Caki2 (cell line): ENCODE results near the gene IGF2R. TPM values are rescaled to one million over a fixed set of nuclear protein-coding genes. Genes with fewer than 3 reads are reported as not detected.

Experiments used
- DNase-seq: peaks from one replicate; pipeline ENCODE4 v3.0.0-alpha.2; 2015; ENCODE audit warnings: low read depth
- in situ Hi-C: cut with HindIII; loops from 2 replicates; pipeline ENCODE4 v1.10.0; 2016; ENCODE audit warnings: low sequenced_read_pairs, low pct_unique_long_range_greater_than_20kb, mixed read lengths
- total RNA-seq: library from RNA; depleted of rRNA; stranded (reverse); fragments of >200 nt; shearing (Covaris generic); gene quantifications from 2 replicates; pipeline ENCODE4 v1.2.3, GENCODE V29; 2014; ENCODE audit warnings: low replicate concordance; rRNA removed

IGF2R gene
- total RNA-seq, 1 experiment from 2014 or later, result 58.9 TPM

GRCh38 chr6:160160450-160160849 lies 191.6 kb downstream of the IGF2R start:
- in situ Hi-C loops, result no loop called here
- DNase-seq, result no peak

Other genes with a start within 250 kb of the IGF2R start
- gene WTAP, start 241.6 kb upstream of the IGF2R start, total RNA-seq, result 55.5 and 61.5 TPM in 2 replicates
- gene ACAT2, start 207.0 kb upstream of the IGF2R start, total RNA-seq, result 18.8 and 21.0 TPM in 2 replicates
- gene TCP1, start 179.5 kb upstream of the IGF2R start, total RNA-seq, result 81.5 and 83.4 TPM in 2 replicates
- gene MRPL18, start 178.6 kb upstream of the IGF2R start, total RNA-seq, result 142 and 166 TPM in 2 replicates
- not detected in 2 replicates for gene PNLDC1, start 168.8 kb upstream of the IGF2R start, total RNA-seq
- gene MAS1, start 78.1 kb upstream of the IGF2R start, total RNA-seq, result not detected in 2 replicates
- not detected in 2 replicates for gene SLC22A1, start 152.7 kb downstream of the IGF2R start, total RNA-seq